Kidney (tissue), 14 donors: Measurements from ENCODE around the gene PSORS1C1. TPM values are rescaled to one million over a fixed set of nuclear protein-coding genes. Genes with fewer than 3 reads are reported as not detected.

Experiments
- DNase-seq, 5 donors: peaks; one replicate each; pipeline ENCODE4 v3.0.0-alpha.2; 2013 to 2020
- FAIRE-seq: peaks from 2 replicates; lab custom pipeline; 2012; peaks lifted over from hg19 to GRCh38; lab: Jason Lieb, UNC
- H3K27ac ChIP-seq, 2 donors: one replicate each; pipeline ENCODE4 v1.7.0; 2013; ENCODE audit warnings: low read depth in 2 of 2, low read length in 2 of 2, inconsistent platforms in 1 of 2
- H3K27me3 ChIP-seq: one replicate; pipeline ENCODE4 v1.7.1; 2013; ENCODE audit warnings: low read length, inconsistent platforms; ENCODE audit not compliant: control insufficient read depth, insufficient read depth
- H3K36me3 ChIP-seq, 3 donors: one replicate each; pipeline versions ENCODE4 v1.7.0 to v1.7.1; 2013; ENCODE audit warnings: low read length in 3 of 3, control low read depth in 1 of 3, inconsistent platforms in 1 of 3; ENCODE audit not compliant: insufficient read depth in 3 of 3, control insufficient read depth in 2 of 3
- H3K4me1 ChIP-seq, 3 donors: one replicate each; pipeline versions ENCODE4 v1.7.0 to v1.7.1; 2013; ENCODE audit warnings: low read length in 3 of 3, inconsistent platforms in 1 of 3, low read depth in 1 of 3; ENCODE audit not compliant: control insufficient read depth in 2 of 3, insufficient read depth in 2 of 3
- H3K4me3 ChIP-seq, 3 donors: one replicate each; pipeline versions ENCODE4 v1.7.0 to v1.8.1; 2013; ENCODE audit warnings: low read length in 3 of 3, control low read depth in 1 of 3, inconsistent platforms in 1 of 3
- H3K9ac ChIP-seq, 3 donors: one replicate each; pipeline versions ENCODE4 v1.7.0 to v1.7.1; 2013; ENCODE audit warnings: low read length in 3 of 3, control low read depth in 1 of 3, inconsistent platforms in 1 of 3
- H3K9me3 ChIP-seq, 3 donors: one replicate each; pipeline versions ENCODE4 v1.7.0 to v1.7.1; 2013; ENCODE audit warnings: low read length in 3 of 3, control low read depth in 1 of 3, inconsistent platforms in 1 of 3; ENCODE audit not compliant: control insufficient read depth in 2 of 3, insufficient read depth in 1 of 3
- intact Hi-C: fragments of 100-400 bp; cut with DNase I; formaldehyde crosslinking; loops from one replicate; pipeline ENCODE4 v1.11.1; 2022
- polyA plus RNA-seq: library from polyadenylated mRNA; stranded (reverse); fragments of 350-450 nt; fragmentation: Illumina TruSeq; extraction: RNeasy Lipid Tissue Mini Kit (QIAGEN cat#74804); gene quantifications from one replicate; pipeline ENCODE4 v1.2.3, GENCODE V29; 2014; ENCODE audit warnings: low read depth, low replicate concordance; ENCODE audit not compliant: insufficient read depth
- total RNA-seq: library from RNA; stranded (reverse); fragmentation: NEBNext Ultra II Directional; extraction: Animal tissue kit (Norgen Biotek cat#: 25700); gene quantifications from one replicate; pipeline ENCODE4 v1.2.1, GENCODE V29; 2021
- TF ChIP-seq, protein P1 (sequence below): IDR thresholded peaks from 3 replicates; pipeline ENCODE4 v1.5.1; 2012; ENCODE audit warnings: mild to moderate bottlenecking, moderate library complexity, borderline replicate concordance; ENCODE audit not compliant: insufficient read depth; ENCODE audit errors: extremely low read depth
- donor health status: control.
- donor health status: control.
- donor health status: control.
- donor health status: control.
- donor health status: control.
- donor health status: DM: yes; HTN: yes; CAD: no.
- donor health status: Normal renal cell carcinoma (clear cell type).

Gene PSORS1C1
- total and polyA plus RNA-seq, 2 donors from 2014 or later, result 2.1 to 3.6 TPM

DNA sequence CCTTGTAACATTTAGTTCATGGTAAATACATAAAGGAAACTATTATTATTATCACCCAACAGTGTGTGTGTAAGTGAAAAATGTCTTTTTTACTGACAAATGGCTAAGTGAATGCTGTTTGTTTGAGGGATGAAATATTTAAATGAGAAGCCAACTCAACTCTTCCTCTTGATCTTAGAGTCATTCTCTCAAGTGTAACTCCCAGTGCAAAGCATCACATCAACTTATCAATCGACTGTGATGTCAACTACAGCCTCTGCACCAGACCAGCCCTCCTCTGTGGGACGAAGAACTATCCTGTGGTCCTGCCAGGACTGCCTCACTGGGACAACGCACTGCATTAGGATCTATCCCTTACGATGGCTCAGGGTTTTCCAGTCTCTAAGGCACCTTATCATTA lies 7.5 kb upstream of the PSORS1C1 start:
- FAIRE-seq, result no peak

DNA sequence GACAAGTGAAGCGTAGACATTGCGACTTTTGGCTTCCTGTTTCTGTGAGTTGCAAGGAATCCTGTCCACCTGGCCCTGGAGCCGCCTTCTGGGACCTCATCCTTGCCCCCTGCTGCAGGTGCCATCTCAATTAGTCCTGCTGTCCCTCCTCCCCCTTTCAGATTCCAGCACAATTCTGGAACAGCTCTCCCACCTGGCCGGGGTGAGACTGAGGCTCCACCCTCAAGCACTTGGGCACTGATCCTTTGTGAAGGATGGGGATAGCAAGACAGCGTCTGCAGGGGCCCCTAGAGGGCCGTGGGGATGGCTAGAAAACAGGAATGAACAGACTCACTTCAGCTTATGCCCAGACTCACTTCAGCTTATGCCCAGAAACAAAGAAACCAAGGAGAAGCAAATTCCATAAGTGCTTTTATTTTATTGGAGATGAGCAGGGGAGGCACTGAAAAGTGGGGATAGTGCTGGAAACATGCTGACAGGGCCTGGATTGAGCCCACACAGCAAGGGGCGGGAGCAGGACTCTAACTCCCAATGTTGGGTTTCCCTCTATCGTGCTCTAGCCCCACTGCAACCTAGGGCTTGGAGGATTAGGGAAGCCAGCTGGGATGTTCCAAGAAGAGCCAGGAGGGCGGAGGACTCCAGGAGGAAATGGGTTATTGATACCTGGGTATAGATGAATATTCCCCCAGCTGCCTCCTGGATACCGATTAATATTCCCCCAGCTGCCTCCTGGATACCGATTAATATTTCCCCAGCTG lies 3.6 kb upstream of the PSORS1C1 start:
- Histone ChIP-seq H3K9me3 (no peaks in the 10 kb centered on the region), H3K4me1 (peaks cover 0 to 2% (median 0%) of the 10 kb centered on the region in 3 donors), H3K36me3 (no peaks in the 10 kb centered on the region), H3K4me3 (no peak overlapping the region), H3K27ac (no peak overlapping the region), H3K9ac (no peak overlapping the region), H3K27me3 (no peaks in the 10 kb centered on the region)
- FAIRE-seq (no peak), DNase-seq (no peak)
- intact Hi-C loops, result no loop called here
- TF ChIP-seq, protein P1, sequence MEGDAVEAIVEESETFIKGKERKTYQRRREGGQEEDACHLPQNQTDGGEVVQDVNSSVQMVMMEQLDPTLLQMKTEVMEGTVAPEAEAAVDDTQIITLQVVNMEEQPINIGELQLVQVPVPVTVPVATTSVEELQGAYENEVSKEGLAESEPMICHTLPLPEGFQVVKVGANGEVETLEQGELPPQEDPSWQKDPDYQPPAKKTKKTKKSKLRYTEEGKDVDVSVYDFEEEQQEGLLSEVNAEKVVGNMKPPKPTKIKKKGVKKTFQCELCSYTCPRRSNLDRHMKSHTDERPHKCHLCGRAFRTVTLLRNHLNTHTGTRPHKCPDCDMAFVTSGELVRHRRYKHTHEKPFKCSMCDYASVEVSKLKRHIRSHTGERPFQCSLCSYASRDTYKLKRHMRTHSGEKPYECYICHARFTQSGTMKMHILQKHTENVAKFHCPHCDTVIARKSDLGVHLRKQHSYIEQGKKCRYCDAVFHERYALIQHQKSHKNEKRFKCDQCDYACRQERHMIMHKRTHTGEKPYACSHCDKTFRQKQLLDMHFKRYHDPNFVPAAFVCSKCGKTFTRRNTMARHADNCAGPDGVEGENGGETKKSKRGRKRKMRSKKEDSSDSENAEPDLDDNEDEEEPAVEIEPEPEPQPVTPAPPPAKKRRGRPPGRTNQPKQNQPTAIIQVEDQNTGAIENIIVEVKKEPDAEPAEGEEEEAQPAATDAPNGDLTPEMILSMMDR, result no peak

More for the DNA sequence above, 7.5 kb upstream of the PSORS1C1 start:
- Histone ChIP-seq H3K27me3 (no peaks in the 10 kb centered on the region), H3K4me1 (peaks cover 0 to 2% (median 0%) of the 10 kb centered on the region in 3 donors), H3K9me3 (no peaks in the 10 kb centered on the region), H3K4me3 (no peak overlapping the region), H3K9ac (no peak overlapping the region), H3K36me3 (no peaks in the 10 kb centered on the region), H3K27ac (no peak overlapping the region)
- intact Hi-C loops, result no loop called here
- TF ChIP-seq, protein P1, result no peak
- DNase-seq, result no peak

DNA sequence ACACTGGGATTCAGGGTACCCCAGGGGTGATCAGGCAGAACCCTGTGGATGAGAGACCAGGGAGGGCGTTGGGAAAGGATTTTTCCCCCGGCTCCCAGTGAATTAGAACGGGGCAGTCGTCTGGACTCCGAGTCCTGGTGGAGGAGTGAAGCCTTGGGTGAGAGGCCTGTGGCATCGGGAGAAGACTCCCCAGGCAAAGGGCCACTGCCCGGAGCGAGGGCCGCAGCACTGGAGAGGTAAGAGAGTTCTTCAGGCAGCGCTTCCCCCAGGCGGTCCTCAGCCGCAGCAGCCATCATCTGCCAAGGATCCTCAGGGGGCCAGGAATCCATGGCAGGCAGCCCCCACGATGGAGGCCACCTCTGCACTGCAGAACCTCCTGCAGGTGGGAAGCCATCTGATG lies 2.9 kb upstream of the PSORS1C1 start:
- no peaks in the 10 kb centered on the region for H3K27me3 ChIP-seq
- TF ChIP-seq, protein P1, result no peak
- intact Hi-C loops, result no loop called here
- H3K27ac ChIP-seq, result no peak overlapping the region
- H3K4me3 ChIP-seq, result no peak overlapping the region
- no peaks in the 10 kb centered on the region for H3K36me3 ChIP-seq
- H3K9me3 ChIP-seq, result no peaks in the 10 kb centered on the region
- DNase-seq (no peak), FAIRE-seq (no peak)
- peaks cover 0 to 2% (median 0%) of the 10 kb centered on the region in 3 donors for H3K4me1 ChIP-seq
- H3K9ac ChIP-seq, result no peak overlapping the region

DNA sequence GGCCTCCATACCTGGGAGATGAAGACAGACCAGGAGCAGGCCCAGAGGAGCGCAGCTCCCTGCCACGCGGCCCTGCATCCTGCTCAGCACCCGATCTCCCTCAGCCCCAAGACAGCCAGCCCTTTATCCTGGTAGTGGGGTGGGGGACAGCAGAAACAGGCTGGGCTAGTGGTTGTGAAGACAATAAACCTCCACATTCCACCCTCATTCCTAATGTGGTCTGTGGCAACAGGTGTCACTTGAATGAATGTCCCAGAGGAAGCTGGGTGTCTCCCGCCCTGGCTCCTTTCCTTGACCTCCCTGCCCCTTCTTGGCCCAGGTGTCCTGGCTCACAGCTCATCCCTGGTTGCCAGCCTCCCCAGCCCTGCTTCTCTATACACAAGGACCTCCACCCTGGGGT lies 2.1 kb upstream of the PSORS1C1 start, which contains the start of gene C6orf15:
Gene C6orf15, minus strand, starts transcription at position 98 of the 400 bp plus-strand sequence. Its CDS starts 20 bp downstream, at position 78.
- FAIRE-seq, result no peak
- peaks cover 0 to 2% (median 0%) of the 10 kb centered on the region in 3 donors for H3K4me1 ChIP-seq
- H3K9me3 ChIP-seq, result no peaks in the 10 kb centered on the region
- no peaks in the 10 kb centered on the region for H3K36me3 ChIP-seq
- no peak within 1 kb of the TSS for H3K9ac ChIP-seq
- DNase-seq, result no peak
- TF ChIP-seq, protein P1, result no peak
- no peaks in the 10 kb centered on the region for H3K27me3 ChIP-seq
- H3K4me3 ChIP-seq, result no peak within 1 kb of the TSS
- H3K27ac ChIP-seq, result no peak within 1 kb of the TSS
- intact Hi-C loops, result no loop called here
